Heart right ventricle (tissue), 16 donors: ENCODE results near the gene BRF1. TPM values are rescaled to one million over a fixed set of nuclear protein-coding genes. Genes with fewer than 3 reads are reported as not detected.

Experiments used
- ATAC-seq, 8 donors: fragments of 200-7000 bp; cut with Tn5 transposase; one replicate each; pipeline ENCODE4 v1.9.1; 2020; ENCODE audit warnings: mild to moderate bottlenecking in 8 of 8, moderate library complexity in 8 of 8, moderate number of reproducible peaks in 1 of 8
- DNase-seq, 2 donors: peaks; one replicate each; pipeline ENCODE4 v3.0.0-alpha.2; 2020
- H3K27ac ChIP-seq, 10 donors: fragments of 200-600 bp; sonication (generic) in 2 of 10; one replicate each; pipeline versions ENCODE4 v1.5.0 to v1.8.0; 2020 to 2022; ENCODE audit warnings: mild to moderate bottlenecking in 3 of 10
- H3K27me3 ChIP-seq, 7 donors: fragments of 200-600 bp; one replicate each; pipeline ENCODE4 v1.8.0; 2021 to 2022; ENCODE audit warnings: mild to moderate bottlenecking in 2 of 7
- H3K36me3 ChIP-seq, 9 donors: fragments of 200-600 bp; sonication (generic) in 1 of 9; one replicate each; pipeline versions ENCODE4 v1.5.0 to v1.8.0; 2020 to 2022; ENCODE audit warnings: mild to moderate bottlenecking in 2 of 9
- H3K4me1 ChIP-seq, 9 donors: fragments of 200-600 bp; sonication (generic) in 1 of 9; one replicate each; pipeline versions ENCODE4 v1.5.0 to v1.8.0; 2020 to 2022; ENCODE audit warnings: mild to moderate bottlenecking in 4 of 9
- H3K4me3 ChIP-seq, 10 donors: fragments of 200-600 bp; sonication (generic) in 2 of 10; one replicate each; pipeline versions ENCODE4 v1.5.0 to v1.8.0; 2020 to 2022; ENCODE audit warnings: mild to moderate bottlenecking in 7 of 10, moderate library complexity in 2 of 10
- H3K9me3 ChIP-seq, 11 donors: fragments of 200-600 bp in 10 of 11; sonication (generic) in 2 of 11; one replicate each; pipeline versions ENCODE4 v1.5.0 to v1.8.0; 2013 to 2022; ENCODE audit warnings: mild to moderate bottlenecking in 2 of 11, control low read depth in 1 of 11, moderate library complexity in 1 of 11
- WGBS, 2 donors: extraction: QIAGEN DNeasy Blood & Tissue Kit; methylation state at CpG; one replicate each; pipeline ENCODE4 v1.1.7; 2013; ENCODE audit warnings: inconsistent platforms in 1 of 2; 5-methylcytosine and 5-hydroxymethylcytosine counted together
- intact Hi-C, 10 donors: fragments of 100-400 bp; cut with DNase I; formaldehyde crosslinking; loops; one replicate each; pipeline versions ENCODE4 v1.11.1 to v1.14.2; 2022
- polyA plus RNA-seq, 2 donors: library from polyadenylated mRNA; stranded (reverse); fragments of 200-250 nt; gene quantifications; one replicate each; pipeline ENCODE4 v1.2.3, GENCODE V29; 2013
- total RNA-seq, 10 donors: library from RNA; stranded (reverse); fragmentation: NEBNext Ultra II Directional in 3 of 10; extraction: Animal tissue kit (Norgen Biotek cat#: 25700) in 3 of 10; gene quantifications; one replicate each; pipeline versions ENCODE4 v1.2.1 to v1.2.4, GENCODE V29; 2021 to 2023
- TF ChIP-seq, protein P1 (sequence below), 9 donors: fragments of 200-600 bp; sonication (generic) in 2 of 9; IDR thresholded peaks; one replicate each; pipeline versions ENCODE4 v1.5.0 to v1.8.0; 2021 to 2022; ENCODE audit warnings: antibody characterized with exemption in 9 of 9, mild to moderate bottlenecking in 5 of 9, moderate library complexity in 1 of 9
- donor health status: Arrhythmogenic right ventricular cardiomyopathy.
- donor health status: ischemic (EF 13 %, LVEDD 7.1; RV severe dilation, severe dysfunction).
- donor health status: healthy with polysubstance abuse.
- donor health status: DM: no; HTN: yes; CAD: no.
- donor health status: DM: no; HTN: no; CAD: no.
- donor health status: ischemic (EF 25% LVEDD 6.9; RV normal size, moderate dysfunction).
- donor health status: ischemic (EF 25% LVEDD 5.7; RV mildly dilated, moderate dysfunction).
- donor health status: healthy.
- donor health status: DM: yes; HTN: yes; CAD: no.
- donor health status: Ischemic cardiomyopathy.
- donor health status: ischemic (EF 35%, LVEDD 5.7; RV mildly dilated, moderate dysfunction).
- donor health status: nonischemic (EF 11% LVEDD 7.7; RV severe dilation, severe dysfunction).
- donor health status: DM: yes; HTN: yes; CAD: no.
- donor health status: PGD.
- donor health status: ischemic (EF 29% LVEDD 5.4; RV normal size, mild dysfunction).
- donor health status: nonischemic (EF 23%, LVEDD 6.1; RV moderate dilation, normal function).

Gene BRF1
- total and polyA plus RNA-seq, 12 donors = 12.7 to 30.8 (median 16.2) TPM

GRCh38 chr14:105247715-105248367 is 53.0 kb downstream of the BRF1 start:
- Histone ChIP-seq H3K36me3 (peaks cover 0 to 63% (median 10%) of the 10 kb centered on the region in 9 donors), H3K4me3 (peak overlapping the region; percentile 37 to 85 (median 62)), H3K27me3 (no peaks in the 10 kb centered on the region), H3K27ac (peak overlapping the region in 9 of 10 donors; percentile 62 to 98 (median 89)), H3K4me1 (peaks cover 10 to 35% (median 24%) of the 10 kb centered on the region in 9 donors), H3K9me3 (no peaks in the 10 kb centered on the region)
- ATAC-seq = peak; percentile 5 to 19 (median 14)
- intact Hi-C loops = loop anchor here in 1 of 10 donors (1.0 kb wide), 1 partner anchor 45 kb away; no protein-coding TSS in a partner anchor
- WGBS, 2 donors = 38 to 40% methylated on average over 42 of the region's 42 CpGs
- no peak for DNase-seq
- TF ChIP-seq, protein P1, sequence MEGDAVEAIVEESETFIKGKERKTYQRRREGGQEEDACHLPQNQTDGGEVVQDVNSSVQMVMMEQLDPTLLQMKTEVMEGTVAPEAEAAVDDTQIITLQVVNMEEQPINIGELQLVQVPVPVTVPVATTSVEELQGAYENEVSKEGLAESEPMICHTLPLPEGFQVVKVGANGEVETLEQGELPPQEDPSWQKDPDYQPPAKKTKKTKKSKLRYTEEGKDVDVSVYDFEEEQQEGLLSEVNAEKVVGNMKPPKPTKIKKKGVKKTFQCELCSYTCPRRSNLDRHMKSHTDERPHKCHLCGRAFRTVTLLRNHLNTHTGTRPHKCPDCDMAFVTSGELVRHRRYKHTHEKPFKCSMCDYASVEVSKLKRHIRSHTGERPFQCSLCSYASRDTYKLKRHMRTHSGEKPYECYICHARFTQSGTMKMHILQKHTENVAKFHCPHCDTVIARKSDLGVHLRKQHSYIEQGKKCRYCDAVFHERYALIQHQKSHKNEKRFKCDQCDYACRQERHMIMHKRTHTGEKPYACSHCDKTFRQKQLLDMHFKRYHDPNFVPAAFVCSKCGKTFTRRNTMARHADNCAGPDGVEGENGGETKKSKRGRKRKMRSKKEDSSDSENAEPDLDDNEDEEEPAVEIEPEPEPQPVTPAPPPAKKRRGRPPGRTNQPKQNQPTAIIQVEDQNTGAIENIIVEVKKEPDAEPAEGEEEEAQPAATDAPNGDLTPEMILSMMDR (IDR thresholded peaks at IDR 0.05) = no peak

- H3K4me3 ChIP-seq = no peak overlapping the region
- DNase-seq = no peak
- peaks cover 10 to 35% (median 24%) of the 10 kb centered on the region in 9 donors for H3K4me1 ChIP-seq
- H3K27me3 ChIP-seq = no peaks in the 10 kb centered on the region
- TF ChIP-seq, protein P1 (IDR thresholded peaks at IDR 0.05) = no peak
- peaks cover 0 to 60% (median 10%) of the 10 kb centered on the region in 9 donors for H3K36me3 ChIP-seq
- intact Hi-C loops = no loop called here
- H3K27ac ChIP-seq = no peak overlapping the region
- 98 to 99% methylated on average over 16 of the region's 16 CpGs for WGBS, 2 donors
- no peaks in the 10 kb centered on the region for H3K9me3 ChIP-seq
- ATAC-seq = no peak
Observed at GRCh38 chr14:105247026-105247425, 53.8 kb downstream of the BRF1 start.

DNA sequence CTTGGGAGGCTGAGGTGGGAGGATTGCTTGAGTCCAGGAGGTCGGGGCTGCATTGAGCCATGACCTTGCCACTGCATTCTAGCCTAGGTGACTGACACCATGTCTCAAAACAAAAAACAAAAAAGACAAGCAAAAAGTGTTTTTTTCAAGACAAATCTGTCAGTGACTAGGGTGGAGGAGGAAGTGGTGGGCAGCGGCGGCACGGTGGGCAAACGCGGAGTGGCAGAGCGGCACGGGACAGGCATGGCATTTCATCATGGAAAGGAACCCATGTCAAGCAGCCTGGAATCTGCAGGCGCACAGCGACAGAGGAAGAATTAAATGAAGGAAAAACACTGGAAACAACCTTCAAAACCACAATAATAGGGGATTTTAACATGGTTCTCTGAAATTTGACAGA is 56.5 kb downstream of the BRF1 start:
- 79 to 95% methylated on average over 10 of the region's 10 CpGs for WGBS, 2 donors
- DNase-seq = no peak
- peaks cover 6 to 27% (median 15%) of the 10 kb centered on the region in 9 donors for H3K4me1 ChIP-seq
- H3K27ac ChIP-seq = no peak overlapping the region
- H3K27me3 ChIP-seq = no peaks in the 10 kb centered on the region
- intact Hi-C loops = no loop called here
- peaks cover 0 to 49% (median 0%) of the 10 kb centered on the region in 9 donors for H3K36me3 ChIP-seq
- H3K4me3 ChIP-seq = no peak overlapping the region
- TF ChIP-seq, protein P1 (IDR thresholded peaks at IDR 0.05) = no peak
- no peak for ATAC-seq
- no peaks in the 10 kb centered on the region for H3K9me3 ChIP-seq

GRCh38 chr14:105241641-105242040 is 59.2 kb downstream of the BRF1 start:
- Histone ChIP-seq H3K9me3 (no peaks in the 10 kb centered on the region), H3K4me3 (no peak overlapping the region), H3K36me3 (peaks cover 0 to 43% (median 0%) of the 10 kb centered on the region in 9 donors), H3K27me3 (no peaks in the 10 kb centered on the region), H3K4me1 (peaks cover 0 to 10% (median 0%) of the 10 kb centered on the region in 9 donors), H3K27ac (no peak overlapping the region)
- 87 to 98% methylated on average over 19 of the region's 19 CpGs for WGBS, 2 donors
- intact Hi-C loops = no loop called here
- TF ChIP-seq, protein P1 (IDR thresholded peaks at IDR 0.05) = no peak
- ATAC-seq (peak in 4 of 8 donors; percentile 6 to 50 (median 24)), DNase-seq (no peak)
